GM21619 (cell line): ENCODE measurements around the gene RPS2.

Experiments
- ATAC-seq: cut with Tn5 transposase; IDR thresholded peaks from one replicate; pipeline ENCODE4 v1.9.1; 2021; ENCODE audit not compliant: unreplicated experiment

The RPS2 gene

DNA sequence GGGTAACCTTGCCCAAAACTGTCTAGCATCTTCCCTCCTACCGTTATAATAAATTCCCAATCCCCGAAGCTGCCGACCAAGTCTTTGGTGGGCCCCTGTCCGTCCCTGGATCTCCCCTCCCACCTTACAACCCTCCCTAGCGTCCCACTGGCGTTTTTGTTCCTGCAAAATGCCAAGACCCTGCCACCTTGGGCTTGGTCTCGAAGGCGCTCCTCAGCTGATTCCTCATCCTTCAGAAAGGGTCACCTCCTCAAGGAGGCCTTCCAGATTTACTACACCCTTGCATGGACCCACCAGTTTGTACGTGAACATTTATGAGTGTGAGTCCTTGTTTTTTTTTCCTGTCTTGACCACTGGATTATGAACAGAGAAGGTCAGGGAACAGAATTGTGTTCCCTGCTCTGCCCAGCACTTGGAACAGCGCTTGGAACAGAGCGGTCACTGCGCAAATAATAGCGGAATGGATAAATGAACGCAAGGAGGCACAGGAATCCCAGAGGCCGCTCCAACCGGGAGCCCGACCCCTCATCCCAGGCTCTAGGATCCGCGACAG lies 18.4 kb upstream of the RPS2 start:
- ATAC-seq: no peak

DNA sequence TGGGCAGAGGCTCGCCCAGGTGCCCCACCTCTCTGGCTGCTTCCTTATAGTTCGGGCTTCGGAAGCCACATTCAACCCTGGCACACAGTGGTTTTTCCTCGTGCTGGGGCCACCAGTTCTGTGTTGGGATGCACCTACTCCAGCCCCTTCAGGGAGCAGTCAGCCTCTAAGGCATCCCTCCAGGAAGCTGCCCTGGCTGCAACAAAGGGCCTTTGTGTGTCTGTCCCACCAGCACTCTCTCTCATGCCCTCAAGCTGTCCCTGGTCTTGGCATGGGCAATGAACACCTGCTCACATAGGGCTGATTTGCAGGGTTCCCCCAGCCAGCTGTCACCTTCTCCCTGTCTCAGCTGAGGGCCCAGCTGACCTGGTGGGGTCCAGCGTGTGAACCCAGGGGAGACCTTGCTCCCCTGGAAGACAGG lies 17.4 kb upstream of the RPS2 start:
- no peak for ATAC-seq

DNA sequence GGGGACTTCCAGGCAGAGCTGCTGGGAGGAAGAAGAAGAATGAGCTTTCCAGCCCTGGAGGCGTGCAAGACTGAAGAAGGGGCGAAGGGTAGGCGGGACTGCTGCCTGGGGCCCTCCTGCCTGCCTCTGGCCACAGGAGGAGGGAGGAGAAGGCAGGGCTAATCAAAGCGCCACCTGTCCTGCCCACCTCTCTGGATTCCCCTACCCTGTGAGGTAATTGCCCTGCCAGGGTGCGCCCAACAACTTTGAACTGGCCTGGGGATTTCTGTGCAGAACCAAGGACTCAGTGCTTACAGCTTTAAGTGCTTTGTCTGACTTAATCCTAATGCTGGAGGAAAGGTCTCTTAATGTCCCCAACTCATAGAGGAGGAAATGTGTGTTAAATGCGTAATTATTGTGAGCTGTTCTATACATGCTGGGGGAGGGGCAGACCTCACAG lies 16.8 kb upstream of the RPS2 start, which contains the start of gene NOXO1:
TSS of gene NOXO1 (minus strand) at position 72 of the 439 bp plus-strand sequence. CDS start 290 bp downstream, outside the sequence.
- no peak for ATAC-seq

DNA sequence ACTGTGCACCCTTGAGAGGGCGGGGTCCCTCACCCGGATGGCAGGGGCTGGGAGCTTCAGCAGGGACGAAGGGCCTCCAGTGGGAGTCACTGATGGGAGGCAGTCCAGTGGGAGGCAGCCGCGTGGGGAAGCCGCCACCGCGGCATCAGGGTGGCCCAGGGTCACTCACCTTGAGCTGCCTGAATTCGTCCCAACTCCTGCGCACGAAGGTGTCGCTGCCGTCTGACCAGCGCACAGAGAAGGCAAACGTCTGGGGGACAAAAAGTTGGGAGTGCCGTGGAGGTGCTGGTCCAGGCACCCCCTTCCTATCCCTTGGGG lies 16.1 kb upstream of the RPS2 start:
- no peak for ATAC-seq

DNA sequence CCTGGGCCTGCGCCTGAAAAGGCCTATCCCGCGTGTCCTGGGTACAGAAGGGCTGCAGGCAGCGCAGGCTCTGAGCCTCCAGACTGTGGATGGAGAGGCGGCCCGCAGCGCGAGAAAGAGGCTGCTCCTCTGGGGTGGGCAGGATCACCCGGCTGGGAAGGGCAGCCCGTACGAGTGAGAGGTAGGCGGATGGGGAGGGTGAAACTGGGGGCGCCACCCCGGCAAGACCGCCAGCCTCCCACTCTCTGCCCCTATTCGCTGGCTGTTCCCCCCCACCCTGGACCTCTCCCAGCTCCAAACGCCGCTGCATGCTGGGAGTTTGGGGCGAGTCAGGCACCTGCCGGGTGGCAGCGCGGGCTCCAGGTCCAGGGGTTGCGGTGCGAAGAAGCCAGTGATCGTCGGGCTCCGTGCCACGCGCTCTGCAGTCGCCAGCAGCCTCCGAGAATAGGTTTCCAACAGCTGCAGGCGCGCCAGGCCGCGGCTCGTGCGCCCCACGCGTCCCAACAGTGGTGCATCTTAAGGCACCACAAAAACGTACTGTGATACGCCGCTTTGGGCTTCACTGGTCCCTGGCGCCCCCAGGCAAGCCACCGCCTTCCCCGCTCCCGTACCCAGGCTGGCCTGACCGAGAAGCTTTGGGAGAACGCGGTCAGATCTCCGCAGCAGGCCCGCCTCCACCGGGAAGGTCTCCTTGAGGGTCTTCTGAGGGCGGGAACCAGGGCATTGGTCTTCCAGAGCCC lies 15.6 kb upstream of the RPS2 start:
- ATAC-seq: no peak

DNA sequence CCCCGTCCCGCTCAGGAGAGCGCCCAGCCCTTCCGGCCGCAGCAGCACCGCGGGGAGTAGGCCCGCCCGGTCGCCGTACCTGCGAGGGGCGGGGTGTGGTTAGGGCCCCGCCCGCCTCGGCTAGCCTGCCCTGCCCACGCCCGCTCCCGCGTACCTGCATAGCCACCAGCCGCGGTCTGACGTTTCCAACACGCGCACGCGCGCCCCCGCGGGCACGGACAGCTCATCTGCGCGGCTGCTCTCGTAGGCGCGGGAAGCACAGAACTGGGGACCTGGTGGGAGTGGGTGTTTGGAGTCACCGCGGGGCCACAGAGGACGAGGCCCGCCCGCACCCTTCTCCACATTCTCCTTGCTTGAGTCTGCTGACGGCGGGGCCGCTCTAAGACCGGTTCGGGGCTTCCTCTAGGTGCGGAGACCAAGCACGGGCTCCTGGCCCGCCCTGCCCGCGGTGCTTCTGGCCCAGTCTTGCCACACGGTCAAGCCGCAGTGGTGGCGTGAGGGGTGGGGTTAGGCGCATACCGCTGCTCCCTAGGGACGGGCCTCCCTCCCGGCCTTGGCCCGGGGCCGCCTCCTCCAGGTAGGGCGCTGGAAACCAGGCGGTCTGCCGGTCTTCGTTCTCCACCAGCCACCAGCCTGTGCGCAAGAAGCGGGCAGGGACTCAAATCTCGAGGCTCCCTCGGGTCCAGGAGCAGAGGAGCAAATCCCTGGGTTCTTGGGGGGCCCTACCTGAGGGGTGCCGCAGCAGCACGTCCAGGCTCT lies 14.8 kb upstream of the RPS2 start:
- no peak for ATAC-seq

DNA sequence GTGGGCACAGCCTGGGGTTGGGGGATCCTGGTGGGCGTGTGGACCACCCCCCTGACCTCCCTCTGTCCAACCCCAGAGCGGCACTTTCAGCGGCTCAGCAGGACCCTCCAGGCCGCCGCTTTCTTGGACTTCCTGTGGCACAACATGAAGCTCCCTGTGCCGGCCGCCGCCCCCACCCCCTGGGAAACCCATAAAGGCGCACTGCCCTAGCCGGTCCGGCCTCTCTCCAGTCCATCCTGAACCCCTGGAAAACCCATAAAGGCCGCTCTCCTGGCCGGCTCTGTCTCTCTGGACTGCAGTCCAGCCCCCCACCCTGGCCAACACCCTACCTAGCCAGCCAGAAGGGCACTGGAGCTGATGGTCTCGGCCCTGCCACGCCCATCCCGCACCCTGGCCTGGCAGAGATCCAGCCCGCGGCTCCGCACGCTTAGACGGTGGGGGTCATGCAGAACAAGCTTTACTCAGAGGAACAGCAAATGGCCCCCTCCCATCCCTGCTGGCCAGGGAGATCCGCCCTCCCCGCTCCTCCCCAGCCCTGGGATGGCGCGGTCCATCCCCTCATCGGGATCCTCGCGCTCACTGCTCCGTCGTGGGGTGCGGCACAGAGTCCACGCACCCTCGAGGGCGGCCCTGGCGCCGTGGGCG lies 14.0 kb upstream of the RPS2 start:
- ATAC-seq: no peak

DNA sequence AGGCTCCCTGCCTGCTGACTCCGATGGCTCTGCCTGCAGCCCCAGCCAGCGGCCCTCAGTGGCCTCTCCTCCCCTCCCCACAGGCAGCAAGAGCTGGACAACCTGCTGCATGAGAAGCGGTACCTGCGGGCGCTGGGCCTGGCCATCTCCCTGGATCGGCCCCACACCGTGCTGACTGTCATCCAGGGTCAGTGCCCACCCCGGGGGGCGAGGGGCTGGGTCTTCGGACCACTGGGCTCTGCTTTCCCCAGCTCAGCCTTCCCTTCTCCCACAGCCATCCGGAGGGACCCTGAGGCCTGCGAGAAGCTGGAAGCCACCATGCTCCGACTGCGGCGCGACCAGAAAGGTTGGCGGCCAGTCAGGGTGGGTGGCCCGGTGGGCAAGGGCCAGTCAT lies 13.2 kb upstream of the RPS2 start:
- ATAC-seq: no peak

DNA sequence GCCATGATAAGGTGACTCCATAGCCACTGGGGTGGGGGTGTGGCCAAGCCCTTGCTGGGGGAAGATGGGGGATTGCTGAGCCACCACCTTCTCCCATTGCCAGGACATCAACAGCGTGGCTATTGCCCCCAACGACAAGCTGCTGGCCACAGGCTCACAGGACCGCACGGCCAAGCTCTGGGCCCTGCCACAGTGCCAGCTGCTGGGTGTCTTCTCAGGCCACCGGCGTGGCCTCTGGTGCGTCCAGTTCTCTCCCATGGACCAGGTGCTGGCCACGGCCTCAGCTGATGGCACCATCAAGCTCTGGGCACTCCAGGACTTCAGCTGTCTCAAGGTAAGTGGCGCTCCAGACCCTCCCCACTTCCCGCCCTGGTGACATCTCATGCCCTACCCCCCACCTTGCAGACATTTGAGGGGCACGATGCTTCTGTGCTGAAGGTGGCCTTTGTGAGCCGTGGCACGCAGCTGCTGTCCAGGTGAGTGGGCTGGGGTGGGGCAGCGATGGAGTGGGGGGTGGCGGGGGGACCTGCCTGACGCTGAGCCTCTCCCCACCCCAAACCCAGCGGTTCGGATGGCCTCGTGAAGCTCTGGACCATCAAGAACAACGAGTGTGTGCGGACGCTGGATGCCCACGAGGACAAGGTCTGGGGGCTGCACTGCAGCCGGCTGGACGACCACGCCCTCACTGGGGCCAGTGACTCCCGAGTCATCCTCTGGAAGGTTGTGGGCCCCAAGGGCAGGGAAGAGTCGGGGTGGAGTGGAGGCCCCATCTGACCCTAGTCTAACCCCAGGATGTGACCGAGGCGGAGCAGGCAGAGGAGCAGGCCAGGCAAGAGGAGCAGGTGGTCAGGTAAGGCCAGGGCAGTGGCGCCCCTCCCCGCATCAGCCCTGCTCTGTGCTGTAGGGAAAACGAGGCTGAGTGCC lies 12.6 kb upstream of the RPS2 start:
- ATAC-seq: no peak

DNA sequence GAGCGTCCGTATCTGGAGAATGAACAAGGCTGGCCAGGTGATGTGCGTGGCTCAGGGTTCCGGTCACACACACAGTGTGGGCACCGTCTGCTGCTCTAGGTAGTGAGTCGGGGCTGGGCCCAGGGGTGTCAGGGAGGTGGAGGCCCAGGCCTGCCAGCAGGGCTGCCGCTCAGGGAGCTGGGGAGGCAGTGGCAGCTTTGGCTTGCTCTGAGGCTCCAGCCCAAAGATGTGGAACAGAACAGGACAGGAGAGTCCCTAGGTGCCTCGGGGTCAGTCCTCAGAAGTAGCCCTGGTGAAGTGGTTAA lies 11.5 kb upstream of the RPS2 start:
- ATAC-seq: no peak

DNA sequence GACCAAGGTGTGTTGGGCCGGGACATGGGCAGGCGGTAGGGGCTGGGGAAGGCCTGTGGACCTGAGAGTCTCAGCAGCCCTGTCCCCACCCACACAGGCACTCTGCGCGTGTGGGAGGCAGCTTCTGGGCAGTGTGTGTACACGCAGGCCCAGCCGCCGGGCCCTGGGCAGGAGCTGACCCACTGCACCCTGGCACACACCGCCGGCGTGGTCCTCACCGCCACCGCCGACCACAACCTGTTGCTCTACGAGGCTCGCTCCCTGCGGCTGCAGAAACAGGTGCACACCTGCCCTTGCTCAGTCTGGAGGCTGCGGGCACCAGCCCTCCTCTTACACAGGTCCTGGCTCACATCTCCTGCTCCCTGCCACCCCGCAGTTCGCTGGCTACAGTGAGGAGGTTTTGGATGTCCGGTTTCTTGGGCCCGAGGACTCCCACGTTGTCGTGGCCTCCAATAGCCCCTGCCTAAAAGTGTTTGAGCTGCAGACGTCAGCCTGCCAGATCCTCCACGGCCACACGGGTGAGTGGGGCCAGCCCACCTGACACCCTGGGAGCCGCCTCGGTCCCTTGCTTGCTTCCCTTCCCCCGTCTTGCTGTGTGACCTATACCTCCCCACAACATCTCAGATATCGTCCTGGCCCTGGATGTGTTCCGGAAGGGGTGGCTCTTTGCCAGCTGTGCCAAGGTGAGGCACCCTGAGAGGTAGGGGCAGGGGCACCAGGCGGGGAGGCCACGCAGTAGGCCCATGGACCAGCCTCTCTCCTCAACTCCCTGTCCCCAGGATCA lies 11.0 kb upstream of the RPS2 start:
- ATAC-seq: no peak

DNA sequence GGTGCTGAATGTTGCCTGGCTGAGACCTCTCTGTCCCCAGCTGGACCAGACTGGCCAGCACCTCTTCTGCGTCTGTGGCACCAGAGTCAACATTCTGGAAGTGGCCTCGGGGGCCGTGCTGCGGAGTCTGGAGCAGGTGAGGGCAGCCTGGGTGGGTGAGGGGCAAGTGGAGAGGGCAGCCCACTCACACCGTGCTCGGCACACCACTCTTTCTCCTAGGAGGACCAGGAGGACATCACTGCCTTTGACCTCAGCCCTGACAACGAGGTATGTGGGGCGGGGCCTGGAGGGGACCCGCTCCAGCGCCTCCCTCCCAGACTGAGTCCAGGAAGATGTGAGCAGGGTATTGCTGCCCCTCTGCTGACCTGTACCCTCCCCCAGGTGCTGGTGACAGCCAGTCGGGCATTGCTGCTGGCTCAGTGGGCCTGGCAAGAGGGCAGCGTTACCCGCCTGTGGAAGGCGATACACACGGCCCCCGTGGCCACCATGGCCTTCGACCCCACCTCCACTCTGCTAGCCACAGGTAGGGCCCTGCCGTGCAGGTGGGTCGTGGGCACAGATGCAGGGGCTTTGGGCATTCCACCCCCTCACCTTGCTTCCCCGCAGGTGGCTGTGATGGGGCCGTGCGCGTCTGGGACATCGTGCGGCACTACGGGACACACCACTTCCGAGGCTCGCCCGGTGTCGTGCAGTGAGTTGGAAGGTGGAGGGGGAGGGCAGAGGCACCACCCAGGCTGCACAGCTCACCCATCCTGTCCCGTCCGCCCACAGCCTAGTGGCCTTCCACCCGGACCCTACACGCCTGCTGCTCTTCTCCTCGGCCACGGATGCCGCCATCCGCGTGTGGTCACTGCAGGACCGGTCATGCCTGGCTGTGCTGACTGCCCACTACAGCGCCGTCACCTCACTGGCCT lies 9.8 kb upstream of the RPS2 start:
- ATAC-seq: no peak

DNA sequence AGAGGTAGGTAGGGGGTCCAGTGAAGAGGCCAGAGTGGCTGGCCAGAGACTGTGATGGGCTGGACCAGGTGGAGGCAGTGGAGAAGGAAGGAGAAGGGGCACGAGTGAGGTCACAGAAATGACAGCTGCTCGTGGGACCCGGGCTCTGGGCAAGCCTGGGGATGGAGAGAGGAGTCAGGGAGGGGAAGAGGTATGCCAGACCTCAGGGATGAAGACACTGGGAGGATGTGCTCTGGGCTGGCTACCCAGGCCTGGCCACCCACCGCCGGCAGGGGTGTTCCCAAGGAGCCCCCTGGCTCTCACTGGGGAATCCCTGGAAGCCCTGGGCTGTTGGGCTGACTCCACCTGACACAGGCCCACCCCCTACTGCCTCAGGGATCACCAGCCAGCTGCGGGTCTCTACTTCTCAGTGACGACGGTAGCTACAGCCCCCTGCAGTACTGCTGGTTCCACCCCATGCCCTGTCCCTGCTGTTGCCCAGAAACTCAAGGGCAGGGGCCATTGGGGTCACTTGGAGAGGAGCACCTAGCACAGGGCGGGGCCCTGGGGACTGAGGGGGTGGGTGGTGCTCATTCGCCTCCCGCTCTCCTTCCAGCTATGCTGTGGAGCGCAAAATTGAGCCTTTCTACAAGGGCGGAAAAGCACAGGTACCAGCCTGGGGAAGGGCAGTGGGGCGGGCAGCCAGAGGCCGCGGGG lies 9.0 kb upstream of the RPS2 start:
- ATAC-seq: no peak

DNA sequence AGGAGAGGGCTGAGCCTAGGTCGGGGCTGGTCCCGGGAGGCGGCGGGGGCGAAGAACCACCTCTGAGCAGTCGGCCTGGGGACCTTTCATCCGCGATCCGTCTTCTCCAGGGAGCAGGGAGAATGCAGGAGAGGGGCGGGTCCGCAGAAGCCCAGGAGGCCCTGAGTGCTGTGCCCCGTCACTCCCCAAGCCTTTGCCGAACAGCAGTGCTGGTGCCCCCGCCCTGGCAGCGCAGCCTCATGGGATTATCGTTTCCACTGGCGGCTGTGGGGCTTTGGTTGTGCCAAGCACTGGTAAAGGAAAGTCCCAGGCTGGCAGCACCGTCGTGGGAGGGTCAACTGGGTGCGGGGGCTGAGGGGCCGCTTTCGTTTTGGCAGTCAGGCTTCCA lies 7.9 kb upstream of the RPS2 start:
- no peak for ATAC-seq

DNA sequence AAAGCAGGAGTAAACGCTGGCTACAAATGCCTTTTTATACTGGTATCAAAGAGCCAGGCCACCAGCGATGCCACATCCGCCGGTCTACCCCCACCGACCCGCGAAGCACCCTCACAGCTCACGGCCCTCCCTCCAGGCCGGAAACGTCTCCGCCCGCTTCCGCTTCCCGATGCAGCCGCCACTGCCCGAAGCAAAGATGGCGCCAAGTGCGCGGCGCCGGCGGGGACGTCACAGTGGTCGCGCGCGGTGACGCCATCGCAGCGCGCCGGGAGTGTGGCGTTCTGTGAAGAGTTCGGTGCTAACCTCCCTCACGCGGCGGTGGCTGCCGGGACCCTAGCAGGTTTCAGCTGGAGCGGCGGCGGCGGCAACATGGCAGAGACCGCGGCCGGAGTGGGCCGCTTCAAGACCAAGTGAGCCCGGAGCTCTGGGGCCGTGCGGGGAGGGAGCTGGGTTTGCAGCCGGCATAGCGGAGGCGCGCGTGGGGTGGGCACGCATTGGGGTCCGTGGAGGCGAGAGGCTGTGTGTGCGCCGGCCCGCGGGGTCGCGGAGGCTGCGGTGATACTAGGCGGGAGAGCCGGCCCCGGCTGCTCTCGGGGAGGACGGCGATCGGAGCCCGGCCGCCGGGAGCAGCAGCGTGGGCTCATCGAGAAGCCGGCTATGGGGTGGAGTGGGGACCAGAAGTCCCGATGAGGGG lies 7.3 kb upstream of the RPS2 start, which contains the start of gene TBL3:
TSS of gene TBL3 (plus strand) at position 258 of the 694 bp plus-strand sequence. CDS start at position 370, 112 bp downstream.
- peak; percentile 74 for ATAC-seq

DNA sequence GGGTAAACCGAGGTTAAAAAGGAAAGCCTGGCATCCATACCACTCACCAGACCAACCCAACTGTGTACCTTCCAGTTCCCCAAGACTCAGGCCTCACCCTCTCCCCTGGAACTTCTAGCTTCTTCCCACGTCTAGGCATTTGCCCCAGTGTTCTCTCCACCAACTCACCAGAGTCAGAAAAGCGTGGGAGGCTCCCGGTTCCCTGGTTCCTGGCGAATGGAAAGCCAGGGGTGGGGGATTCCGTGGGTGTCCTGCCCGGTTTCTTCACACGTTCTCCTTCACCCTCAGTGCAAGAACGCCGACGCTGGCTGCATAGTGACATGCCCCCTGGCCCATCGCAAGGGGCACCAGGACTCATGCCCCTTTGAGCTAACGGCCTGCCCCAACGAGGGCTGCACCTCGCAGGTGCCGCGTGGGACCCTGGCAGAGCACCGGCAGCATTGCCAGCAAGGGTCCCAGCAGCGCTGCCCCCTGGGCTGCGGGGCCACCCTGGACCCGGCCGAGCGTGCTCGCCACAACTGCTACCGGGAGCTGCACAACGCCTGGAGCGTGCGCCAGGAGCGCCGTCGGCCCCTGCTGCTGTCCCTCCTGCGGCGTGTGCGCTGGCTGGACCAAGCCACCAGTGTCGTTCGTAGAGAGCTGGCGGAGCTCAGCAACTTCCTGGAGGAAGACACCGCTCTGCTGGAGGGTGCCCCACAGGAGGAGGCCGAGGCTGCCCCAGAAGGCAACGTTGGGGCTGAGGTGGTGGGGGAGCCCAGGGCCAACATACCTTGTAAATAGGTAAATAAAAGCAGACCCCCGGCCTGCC lies 3.7 kb upstream of the RPS2 start:
- no peak for ATAC-seq

DNA sequence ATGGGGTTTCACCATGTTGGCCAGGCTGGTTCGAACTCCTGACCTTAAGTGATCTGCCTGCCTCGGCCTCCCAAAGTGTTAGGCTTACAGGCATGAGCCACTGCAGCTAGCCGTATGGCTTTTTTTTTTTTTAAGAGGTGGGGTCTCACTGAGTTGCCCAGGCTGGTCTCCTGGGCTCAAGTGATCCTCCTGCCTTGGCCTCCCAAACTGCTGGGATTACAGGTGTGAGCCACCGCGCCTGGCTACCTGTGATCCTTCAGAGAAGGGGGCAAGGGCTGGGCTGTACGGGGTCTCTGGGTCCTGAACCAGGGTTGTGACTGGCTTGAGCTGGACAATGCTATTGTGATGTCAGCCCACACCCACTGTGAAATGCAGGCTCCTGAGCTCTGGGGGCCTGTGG lies 1.8 kb upstream of the RPS2 start, which contains the start of gene RNF151:
TSS of gene RNF151 (plus strand) at position 397 of the 400 bp plus-strand sequence. CDS start 26 bp downstream, outside the sequence.
- ATAC-seq: no peak
